ENCODE results near the gene UPB1. TPM values are rescaled to one million over a fixed set of nuclear protein-coding genes. Genes with fewer than 3 reads are reported as not detected.

The UPB1 gene
- under 1 TPM; 0.16 to 0.23 (median 0.16) TPM for total RNA-seq

- ATAC-seq, result peak in 1 of 2 donors; percentile 10
- H3K27me3 Mint-ChIP-seq (ENCODE audit: low read depth), result peaks cover 39% of the 10 kb centered on the region
Observed at GRCh38 chr22:24494528-24495364, at the start of gene UPB1. Gene UPB1 (plus strand): TSS chr22:24495332. CDS start chr22:24495404, 72 bp downstream.

GRCh38 chr22:24445481-24446259 lies 49.5 kb upstream of the UPB1 start:
- H3K27me3 Mint-ChIP-seq (ENCODE audit: low read depth), result no peaks in the 10 kb centered on the region

More at GRCh38 chr22:24494528-24495364, at the start of gene UPB1:
- Mint-ChIP-seq H3K36me3 (ENCODE audit: insufficient read depth) (no peaks in the 10 kb centered on the region), H3K4me1 (ENCODE audit: low read depth) (peaks cover 3% of the 10 kb centered on the region), H3K4me3 (no peak within 1 kb of the TSS), H3K9me3 (no peaks in the 10 kb centered on the region)
- DNase-seq, result no peak

GRCh38 chr22:24446260-24446611 lies 48.9 kb upstream of the UPB1 start:
- H3K9me3 Mint-ChIP-seq, result no peaks in the 10 kb centered on the region
- no peaks in the 10 kb centered on the region for H3K27me3 Mint-ChIP-seq (ENCODE audit: low read depth)
- H3K4me1 Mint-ChIP-seq (ENCODE audit: low read depth), result peaks cover 31% of the 10 kb centered on the region
- DNase-seq (no peak), ATAC-seq (no peak)
- no peak overlapping the region for H3K4me3 Mint-ChIP-seq
- peaks cover 9% of the 10 kb centered on the region for H3K36me3 Mint-ChIP-seq (ENCODE audit: insufficient read depth)

More at GRCh38 chr22:24445481-24446259, 49.5 kb upstream of the UPB1 start:
- Mint-ChIP-seq H3K36me3 (ENCODE audit: insufficient read depth) (peaks cover 15% of the 10 kb centered on the region), H3K4me3 (no peak overlapping the region), H3K9me3 (no peaks in the 10 kb centered on the region), H3K4me1 (ENCODE audit: low read depth) (peaks cover 35% of the 10 kb centered on the region)
- DNase-seq (peak; percentile 36), ATAC-seq (peak; percentile 87 to 92)

GRCh38 chr22:24450610-24451009 lies 44.5 kb upstream of the UPB1 start:
- H3K4me1 Mint-ChIP-seq (ENCODE audit: low read depth), result peaks cover 12% of the 10 kb centered on the region
- no peaks in the 10 kb centered on the region for H3K9me3 Mint-ChIP-seq
- H3K4me3 Mint-ChIP-seq, result no peak overlapping the region
- DNase-seq (no peak), ATAC-seq (no peak)
- H3K27me3 Mint-ChIP-seq (ENCODE audit: low read depth), result no peaks in the 10 kb centered on the region
- H3K36me3 Mint-ChIP-seq (ENCODE audit: insufficient read depth), result no peaks in the 10 kb centered on the region

GRCh38 chr22:24451162-24451561 lies 44.0 kb upstream of the UPB1 start:
- DNase-seq (no peak), ATAC-seq (no peak)
- Mint-ChIP-seq H3K4me1 (ENCODE audit: low read depth) (peaks cover 8% of the 10 kb centered on the region), H3K36me3 (ENCODE audit: insufficient read depth) (no peaks in the 10 kb centered on the region), H3K4me3 (no peak overlapping the region), H3K27me3 (ENCODE audit: low read depth) (no peaks in the 10 kb centered on the region), H3K9me3 (no peaks in the 10 kb centered on the region)

GRCh38 chr22:24453853-24454252 lies 41.3 kb upstream of the UPB1 start:
- Mint-ChIP-seq H3K27me3 (ENCODE audit: low read depth) (no peaks in the 10 kb centered on the region), H3K4me1 (ENCODE audit: low read depth) (peaks cover 6% of the 10 kb centered on the region)

GRCh38 chr22:24455039-24455438 lies 40.1 kb upstream of the UPB1 start:
- Mint-ChIP-seq H3K4me1 (ENCODE audit: low read depth) (peaks cover 4% of the 10 kb centered on the region), H3K9me3 (no peaks in the 10 kb centered on the region), H3K27me3 (ENCODE audit: low read depth) (no peaks in the 10 kb centered on the region), H3K36me3 (ENCODE audit: insufficient read depth) (no peaks in the 10 kb centered on the region), H3K4me3 (no peak overlapping the region)
- DNase-seq (no peak), ATAC-seq (no peak)

More at GRCh38 chr22:24453853-24454252, 41.3 kb upstream of the UPB1 start:
- no peaks in the 10 kb centered on the region for H3K36me3 Mint-ChIP-seq (ENCODE audit: insufficient read depth)
- no peak for DNase-seq
- no peak overlapping the region for H3K4me3 Mint-ChIP-seq
- no peaks in the 10 kb centered on the region for H3K9me3 Mint-ChIP-seq
- ATAC-seq, result no peak

- no peak overlapping the region for H3K4me3 Mint-ChIP-seq
- no peaks in the 10 kb centered on the region for H3K36me3 Mint-ChIP-seq (ENCODE audit: insufficient read depth)
- no peak for DNase-seq
- no peaks in the 10 kb centered on the region for H3K9me3 Mint-ChIP-seq
- no peak for ATAC-seq
- peaks cover 7% of the 10 kb centered on the region for H3K4me1 Mint-ChIP-seq (ENCODE audit: low read depth)
- no peaks in the 10 kb centered on the region for H3K27me3 Mint-ChIP-seq (ENCODE audit: low read depth)
Observed at GRCh38 chr22:24455751-24456426, 39.2 kb upstream of the UPB1 start.

- no peak for DNase-seq
- Mint-ChIP-seq H3K36me3 (ENCODE audit: insufficient read depth) (no peaks in the 10 kb centered on the region), H3K4me1 (ENCODE audit: low read depth) (peaks cover 8% of the 10 kb centered on the region), H3K9me3 (no peaks in the 10 kb centered on the region), H3K27me3 (ENCODE audit: low read depth) (no peaks in the 10 kb centered on the region), H3K4me3 (no peak overlapping the region)
- ATAC-seq, result no peak
Observed at GRCh38 chr22:24457894-24458420, 37.2 kb upstream of the UPB1 start.

- Mint-ChIP-seq H3K9me3 (no peaks in the 10 kb centered on the region), H3K4me1 (ENCODE audit: low read depth) (peaks cover 8% of the 10 kb centered on the region), H3K36me3 (ENCODE audit: insufficient read depth) (no peaks in the 10 kb centered on the region), H3K4me3 (no peak overlapping the region), H3K27me3 (ENCODE audit: low read depth) (no peaks in the 10 kb centered on the region)
- ATAC-seq, result no peak
- DNase-seq, result no peak
Observed at GRCh38 chr22:24459911-24460310, 35.2 kb upstream of the UPB1 start.

- Mint-ChIP-seq H3K9me3 (no peaks in the 10 kb centered on the region), H3K4me1 (ENCODE audit: low read depth) (peaks cover 9% of the 10 kb centered on the region), H3K27me3 (ENCODE audit: low read depth) (no peaks in the 10 kb centered on the region), H3K4me3 (no peak overlapping the region), H3K36me3 (ENCODE audit: insufficient read depth) (no peaks in the 10 kb centered on the region)
- ATAC-seq (peak; percentile 62 to 74), DNase-seq (no peak)
Observed at GRCh38 chr22:24460418-24461089, 34.6 kb upstream of the UPB1 start.

GRCh38 chr22:24463071-24463760 lies 31.9 kb upstream of the UPB1 start:
- Mint-ChIP-seq H3K36me3 (ENCODE audit: insufficient read depth) (no peaks in the 10 kb centered on the region), H3K9me3 (no peaks in the 10 kb centered on the region), H3K4me1 (ENCODE audit: low read depth) (peaks cover 9% of the 10 kb centered on the region), H3K4me3 (no peak overlapping the region), H3K27me3 (ENCODE audit: low read depth) (no peaks in the 10 kb centered on the region)
- ATAC-seq (no peak), DNase-seq (no peak)

GRCh38 chr22:24465566-24465965 lies 29.6 kb upstream of the UPB1 start:
- Mint-ChIP-seq H3K27me3 (ENCODE audit: low read depth) (no peaks in the 10 kb centered on the region), H3K9me3 (no peaks in the 10 kb centered on the region), H3K4me3 (no peak overlapping the region), H3K36me3 (ENCODE audit: insufficient read depth) (no peaks in the 10 kb centered on the region), H3K4me1 (ENCODE audit: low read depth) (peaks cover 5% of the 10 kb centered on the region)
- peak; percentile 46 to 69 for ATAC-seq
- no peak for DNase-seq

Measured in activated T-cell treated with anti-CD3 and anti-CD28 coated beads, Interleukin-2, amount 50 U/mL, for 4 hours (primary cell).